NT2/D1 (cell line): ENCODE data around the gene ZBTB47.

ENCODE experiments used
- SUZ12 ChIP-seq: IDR thresholded peaks from 2 replicates; pipeline ENCODE4 v1.6.1; 2011; ENCODE audit not compliant: insufficient read length, insufficient read depth; ENCODE audit errors: extremely low read depth
- YY1 ChIP-seq: IDR thresholded peaks from 2 replicates; pipeline ENCODE4 v1.6.1; 2011; ENCODE audit not compliant: insufficient read length, insufficient read depth
- ZNF274 ChIP-seq: IDR thresholded peaks from 2 replicates; pipeline ENCODE4 v1.6.1; 2011; ENCODE audit warnings: mild to moderate bottlenecking, low read depth, low read length

DNA sequence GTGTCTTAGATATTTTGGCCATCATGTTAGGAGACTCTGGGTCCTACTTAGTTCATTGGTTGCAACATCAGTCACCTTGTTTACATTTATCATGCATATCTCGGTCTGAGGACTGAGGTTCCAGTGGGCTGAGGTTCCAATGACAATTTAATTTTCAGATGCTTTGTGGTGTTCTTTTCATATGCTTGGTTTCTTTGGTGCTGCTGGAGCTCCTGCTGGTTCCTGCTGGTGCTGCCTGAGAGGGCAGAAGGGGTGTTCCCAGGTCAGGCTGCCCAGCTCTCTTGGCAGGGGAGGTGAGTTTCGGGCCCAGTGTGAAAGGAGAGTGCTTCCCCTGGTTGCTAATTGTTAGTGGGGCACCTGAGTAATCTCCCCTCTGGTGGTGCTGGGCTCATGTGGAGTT lies 24.9 kb downstream of the ZBTB47 start:
- TF ChIP-seq YY1 (no peak), SUZ12 (no peak), ZNF274 (no peak)
